ENCODE results near the gene FZR1. TPM values are rescaled to one million over a fixed set of nuclear protein-coding genes. Genes with fewer than 3 reads are reported as not detected.
A peak's percentile ranks its signal among the peaks of the same experiment; 100 is the strongest.

FZR1 gene
- total RNA-seq, 2 donors from 2014 or later: 16.6 to 20.1 TPM

DNA sequence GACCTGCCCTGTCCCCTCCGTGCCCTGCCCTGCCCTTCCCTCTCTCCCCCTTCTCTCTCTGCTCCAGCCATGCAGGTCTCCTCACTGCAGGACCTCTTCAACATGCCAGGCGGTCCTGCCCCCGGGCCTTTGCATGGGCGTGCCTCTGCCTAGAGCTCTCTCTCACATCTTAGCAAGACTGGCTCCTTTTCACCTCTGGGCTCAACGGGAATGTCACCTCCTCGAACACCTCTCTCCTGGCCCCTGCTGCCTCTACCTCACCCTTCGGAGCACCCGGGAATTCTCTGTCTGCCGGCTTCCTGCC lies 45.6 kb downstream of the FZR1 start:
- DNase-seq (no peak), ATAC-seq (no peak)
- WGBS, 2 donors: 79 to 90% methylated on average over 9 of the region's 9 CpGs
- intact Hi-C loops (cut with DNase I): no loop called here
- Histone ChIP-seq H3K27ac (no peak overlapping the region), H3K4me3 (no peak overlapping the region), H3K9me3 (no peaks in the 10 kb centered on the region), H3K27me3 (no peaks in the 10 kb centered on the region), H3K4me1 (peaks cover 46% of the 10 kb centered on the region), H3K36me3 (replicated peaks in 1 of 2; ENCODE audit: insufficient read depth in 1 of 2, low read depth in 2 of 2) (no peaks in the 10 kb centered on the region)
- TF ChIP-seq POLR2A (IDR thresholded peaks at IDR 0.05): no peak
- TF ChIP-seq, protein P1, sequence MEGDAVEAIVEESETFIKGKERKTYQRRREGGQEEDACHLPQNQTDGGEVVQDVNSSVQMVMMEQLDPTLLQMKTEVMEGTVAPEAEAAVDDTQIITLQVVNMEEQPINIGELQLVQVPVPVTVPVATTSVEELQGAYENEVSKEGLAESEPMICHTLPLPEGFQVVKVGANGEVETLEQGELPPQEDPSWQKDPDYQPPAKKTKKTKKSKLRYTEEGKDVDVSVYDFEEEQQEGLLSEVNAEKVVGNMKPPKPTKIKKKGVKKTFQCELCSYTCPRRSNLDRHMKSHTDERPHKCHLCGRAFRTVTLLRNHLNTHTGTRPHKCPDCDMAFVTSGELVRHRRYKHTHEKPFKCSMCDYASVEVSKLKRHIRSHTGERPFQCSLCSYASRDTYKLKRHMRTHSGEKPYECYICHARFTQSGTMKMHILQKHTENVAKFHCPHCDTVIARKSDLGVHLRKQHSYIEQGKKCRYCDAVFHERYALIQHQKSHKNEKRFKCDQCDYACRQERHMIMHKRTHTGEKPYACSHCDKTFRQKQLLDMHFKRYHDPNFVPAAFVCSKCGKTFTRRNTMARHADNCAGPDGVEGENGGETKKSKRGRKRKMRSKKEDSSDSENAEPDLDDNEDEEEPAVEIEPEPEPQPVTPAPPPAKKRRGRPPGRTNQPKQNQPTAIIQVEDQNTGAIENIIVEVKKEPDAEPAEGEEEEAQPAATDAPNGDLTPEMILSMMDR (IDR thresholded peaks at IDR 0.05): no peak

DNA sequence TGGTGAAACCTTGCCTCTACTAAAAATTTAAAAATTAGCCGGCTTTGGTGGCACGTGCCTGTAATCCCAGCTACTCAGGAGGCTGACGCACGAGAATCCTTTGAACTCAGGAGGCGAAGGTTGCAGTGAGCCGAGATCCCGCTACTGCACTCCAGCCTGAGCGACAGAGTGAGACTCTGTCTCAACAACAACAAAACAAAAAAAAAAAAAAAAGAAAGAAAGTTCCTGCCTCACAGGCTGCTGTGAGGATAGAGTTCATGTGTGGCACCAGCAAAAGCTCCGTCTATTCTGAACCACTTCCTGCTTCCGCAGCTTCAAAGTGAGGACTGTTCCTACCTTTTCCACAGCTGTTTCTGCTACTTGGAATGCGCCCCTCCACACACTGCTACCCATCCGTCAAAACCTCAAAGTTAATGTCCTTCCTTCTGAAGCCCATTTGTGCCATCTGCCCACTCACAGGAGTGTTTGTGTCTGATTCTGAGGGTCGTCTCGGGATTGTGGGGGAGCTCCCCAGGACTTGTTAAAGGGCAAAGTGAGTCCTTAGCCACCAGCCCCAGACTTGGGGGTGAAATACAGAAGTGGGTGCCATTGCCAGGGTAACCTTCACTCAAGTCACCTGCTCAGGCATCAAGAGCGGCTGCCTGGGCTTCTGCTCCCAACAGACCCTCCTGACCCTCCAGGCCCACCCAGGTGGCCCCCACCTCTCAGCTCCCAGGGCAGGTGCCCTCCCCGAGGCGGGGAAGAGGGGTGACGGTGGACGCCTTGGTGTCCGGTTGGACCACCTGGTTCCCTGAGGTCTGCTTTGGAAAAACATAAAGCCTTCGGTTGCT lies 48.4 kb downstream of the FZR1 start:
- ATAC-seq: no peak
- TF ChIP-seq, protein P1 (IDR thresholded peaks at IDR 0.05): no peak
- TF ChIP-seq POLR2A (IDR thresholded peaks at IDR 0.05): no peak
- intact Hi-C loops (cut with DNase I): no loop called here
- WGBS, 2 donors: 79 to 82% methylated on average over 20 to 21 of the region's 21 CpGs
- H3K27me3 ChIP-seq: no peaks in the 10 kb centered on the region
- peak overlapping the region in 1 of 4 donors; percentile 39 for H3K27ac ChIP-seq
- no peaks in the 10 kb centered on the region for H3K36me3 ChIP-seq (replicated peaks in 1 of 2; ENCODE audit: insufficient read depth in 1 of 2, low read depth in 2 of 2)
- H3K9me3 ChIP-seq: no peaks in the 10 kb centered on the region
- no peak overlapping the region for H3K4me3 ChIP-seq
- peaks cover 45% of the 10 kb centered on the region for H3K4me1 ChIP-seq
- DNase-seq: no peak

DNA sequence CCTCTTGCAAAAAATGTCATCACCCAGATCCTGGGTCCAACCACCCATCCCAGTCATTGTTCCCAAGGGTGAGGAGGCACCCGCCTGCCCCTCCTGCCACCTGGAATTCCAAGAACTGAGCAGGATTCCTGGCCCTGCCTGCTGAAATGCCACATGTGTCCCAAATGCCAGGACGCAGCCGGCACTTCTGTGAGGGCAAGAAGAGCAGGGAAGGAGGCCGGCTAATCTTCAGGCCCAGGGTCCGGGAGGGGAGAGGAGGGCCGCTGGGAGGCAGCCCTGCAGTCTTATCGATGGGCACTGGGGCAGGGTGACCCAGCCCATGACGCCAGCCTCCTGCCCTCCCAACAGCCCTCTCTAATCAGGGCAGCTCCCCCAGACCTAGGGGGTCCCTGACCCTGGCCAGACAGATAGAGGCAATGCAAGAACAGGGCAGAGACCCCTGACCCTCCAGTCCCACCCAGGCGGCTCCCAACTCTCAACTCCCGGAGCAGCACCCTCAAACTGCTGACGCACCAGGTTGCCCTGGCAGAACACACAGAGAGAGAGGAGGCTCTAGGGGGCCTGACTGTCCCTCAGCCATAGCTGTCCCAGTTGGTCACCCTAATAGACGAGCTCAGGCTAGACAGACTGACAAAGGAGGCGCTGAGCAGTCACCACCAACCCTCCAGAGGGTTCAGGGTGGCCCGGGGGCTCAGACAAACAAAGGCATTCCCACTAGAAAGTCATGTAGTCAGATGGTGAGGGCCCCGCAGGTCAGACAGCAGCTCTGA lies 49.7 kb downstream of the FZR1 start:
- intact Hi-C loops (cut with DNase I): no loop called here

DNA sequence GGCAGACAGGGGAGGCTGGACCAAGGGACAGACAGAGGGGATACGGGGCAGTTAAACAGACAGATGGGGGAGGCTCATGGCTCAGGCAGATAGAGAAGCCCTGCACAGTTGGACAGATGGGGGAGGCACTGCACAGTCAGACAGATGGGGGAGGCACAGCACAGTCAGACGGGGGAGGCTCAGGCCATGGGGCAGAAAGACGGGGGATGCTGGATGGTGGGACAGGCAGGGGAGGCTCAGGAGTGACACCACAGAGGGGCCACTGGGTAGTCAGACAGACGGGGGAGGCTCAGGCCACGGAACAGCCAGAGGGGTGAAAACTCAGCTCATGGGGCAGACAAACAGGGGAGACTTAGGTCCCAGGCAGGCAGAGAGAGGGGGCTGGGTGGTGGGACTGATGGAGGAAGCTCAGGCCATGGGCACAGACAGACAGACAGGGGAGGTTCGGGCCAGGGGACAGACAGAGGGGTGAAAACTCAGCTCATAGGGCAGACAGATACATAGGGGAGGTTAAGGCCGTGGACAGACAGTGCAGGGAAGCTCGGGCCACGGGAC lies 50.4 kb downstream of the FZR1 start:
- ATAC-seq (no peak), DNase-seq (no peak)
- H3K27me3 ChIP-seq: no peaks in the 10 kb centered on the region
- 15 to 21% methylated on average over 9 of the region's 9 CpGs for WGBS, 2 donors
- no peaks in the 10 kb centered on the region for H3K36me3 ChIP-seq (replicated peaks in 1 of 2; ENCODE audit: insufficient read depth in 1 of 2, low read depth in 2 of 2)
- peaks cover 45% of the 10 kb centered on the region for H3K4me1 ChIP-seq
- intact Hi-C loops (cut with DNase I): no loop called here
- peak overlapping the region in 3 of 4 donors; percentile 5 to 77 (median 74) for H3K27ac ChIP-seq
- no peaks in the 10 kb centered on the region for H3K9me3 ChIP-seq
- H3K4me3 ChIP-seq: peak overlapping the region; percentile 71 to 75
- no peak for TF ChIP-seq POLR2A (IDR thresholded peaks at IDR 0.05)

More for the DNA sequence above, 49.7 kb downstream of the FZR1 start:
- DNase-seq (no peak), ATAC-seq (no peak)
- WGBS, 2 donors: 48 to 51% methylated on average over 4 to 14 of the region's 15 CpGs
- Histone ChIP-seq H3K4me1 (peaks cover 45% of the 10 kb centered on the region), H3K36me3 (replicated peaks in 1 of 2; ENCODE audit: insufficient read depth in 1 of 2, low read depth in 2 of 2) (no peaks in the 10 kb centered on the region), H3K27me3 (no peaks in the 10 kb centered on the region), H3K27ac (no peak overlapping the region), H3K9me3 (no peaks in the 10 kb centered on the region), H3K4me3 (peak overlapping the region; percentile 71 to 75)
- TF ChIP-seq, protein P1 (IDR thresholded peaks at IDR 0.05): no peak
- no peak for TF ChIP-seq POLR2A (IDR thresholded peaks at IDR 0.05)

DNA sequence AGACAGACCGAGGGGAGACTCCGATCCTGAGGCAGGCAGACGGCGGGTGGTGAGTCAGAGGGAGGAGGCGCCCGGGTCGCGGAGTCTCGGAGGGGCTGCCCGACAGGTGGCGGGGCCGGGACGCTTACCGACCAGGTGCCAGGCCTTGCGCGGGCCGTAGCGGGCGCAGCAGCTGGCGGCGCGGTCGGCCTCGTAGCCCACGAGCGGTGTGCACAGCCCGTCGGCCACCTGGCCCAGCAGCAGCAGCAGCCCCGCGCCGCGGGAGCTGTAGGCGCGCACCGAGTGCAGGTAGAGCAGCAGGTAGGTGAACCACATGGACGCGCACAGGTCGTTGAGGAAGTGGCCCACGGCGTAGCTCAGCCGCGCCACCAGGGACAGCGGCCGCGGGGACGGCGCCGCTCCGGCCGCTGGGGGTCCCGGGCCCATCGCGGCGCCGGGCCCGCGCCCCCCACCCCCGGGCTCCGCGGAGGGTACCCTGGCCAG lies 50.9 kb downstream of the FZR1 start:
- intact Hi-C loops (cut with DNase I): no loop called here
- no peaks in the 10 kb centered on the region for H3K36me3 ChIP-seq (replicated peaks in 1 of 2; ENCODE audit: insufficient read depth in 1 of 2, low read depth in 2 of 2)
- 1% methylated on average over 23 to 44 of the region's 60 CpGs for WGBS, 2 donors
- H3K4me3 ChIP-seq: peak overlapping the region; percentile 71 to 75
- ATAC-seq (peak; percentile 52), DNase-seq (peak; percentile 52 to 61 (median 57))
- no peaks in the 10 kb centered on the region for H3K9me3 ChIP-seq
- no peaks in the 10 kb centered on the region for H3K27me3 ChIP-seq
- TF ChIP-seq, protein P1 (IDR thresholded peaks at IDR 0.05): peak in 3 of 7 experiments; percentile 16 to 21 (median 17)
- TF ChIP-seq POLR2A (IDR thresholded peaks at IDR 0.05): no peak
- peak overlapping the region; percentile 5 to 77 (median 64) for H3K27ac ChIP-seq
- peaks cover 45% of the 10 kb centered on the region for H3K4me1 ChIP-seq
